T-helper 9 cell (primary cell): ENCODE measurements around the gene COBL.

Source experiments
- DNase-seq: peaks from one replicate; pipeline ENCODE4 v3.0.0-alpha.2; 2020

COBL gene

DNA sequence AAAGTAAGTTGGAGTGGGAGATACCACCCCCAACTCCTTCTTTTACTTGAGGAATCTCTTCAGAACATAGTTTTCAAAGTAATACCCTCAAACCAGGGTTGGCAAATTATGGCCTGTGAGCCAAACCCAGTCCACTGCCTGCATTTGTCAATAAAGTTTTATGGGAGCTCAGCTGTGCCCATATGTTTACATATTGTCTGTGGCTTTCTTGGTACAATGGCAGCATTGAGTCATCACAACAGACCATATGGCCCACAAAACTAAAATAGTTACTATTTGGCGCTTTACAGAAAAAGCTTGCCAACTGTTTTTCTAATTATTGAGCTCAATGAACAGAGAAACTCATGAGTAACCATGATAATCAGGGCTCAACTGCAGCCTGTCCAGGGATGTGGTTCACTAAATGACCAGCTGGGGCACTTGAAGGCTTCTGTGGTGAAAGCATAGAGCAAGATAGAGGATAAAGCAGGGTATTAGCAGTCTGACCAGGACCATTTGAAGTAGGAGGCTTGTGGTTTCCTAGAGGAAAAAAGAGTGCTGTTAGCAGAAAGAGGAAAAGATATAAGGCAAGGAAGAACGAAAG lies 337.9 kb downstream of the COBL start:
- DNase-seq = no peak

DNA sequence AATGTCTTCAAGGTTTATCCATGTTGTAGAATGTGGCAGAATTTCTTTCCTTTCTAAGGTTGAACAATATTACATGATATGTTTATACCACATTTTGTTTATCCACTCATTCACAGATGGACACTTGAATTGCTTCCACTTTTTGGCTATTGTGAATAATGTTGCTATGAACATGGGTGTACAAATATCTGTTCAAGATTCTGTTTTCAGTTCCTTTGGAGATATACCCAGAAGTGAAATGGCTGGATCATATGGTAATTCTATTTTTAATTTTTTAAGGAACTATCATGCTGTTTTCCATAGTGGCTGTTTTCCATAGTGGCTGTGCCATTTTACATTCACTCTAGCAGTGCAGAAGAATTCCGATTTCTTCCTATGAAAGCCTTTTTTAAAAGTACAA lies 339.2 kb downstream of the COBL start:
- DNase-seq = no peak

DNA sequence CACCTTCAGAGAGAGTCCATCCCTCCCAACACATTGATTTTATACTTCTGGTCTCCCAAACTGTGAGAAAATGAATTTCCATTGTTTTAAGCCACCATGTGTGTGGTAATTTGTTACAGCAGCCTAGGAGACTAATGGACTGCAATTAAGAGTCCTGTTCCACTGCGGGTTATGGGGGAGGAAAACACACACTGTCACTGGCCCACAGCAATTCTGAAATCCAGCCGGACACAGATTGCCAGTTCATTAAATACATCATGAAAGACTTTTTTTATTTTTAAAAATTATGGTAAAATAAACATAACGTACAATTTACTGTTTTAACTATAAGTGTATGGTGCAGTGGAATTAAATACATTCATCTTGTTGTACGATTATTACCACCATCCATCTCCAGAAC lies 340.5 kb downstream of the COBL start:
- no peak for DNase-seq

DNA sequence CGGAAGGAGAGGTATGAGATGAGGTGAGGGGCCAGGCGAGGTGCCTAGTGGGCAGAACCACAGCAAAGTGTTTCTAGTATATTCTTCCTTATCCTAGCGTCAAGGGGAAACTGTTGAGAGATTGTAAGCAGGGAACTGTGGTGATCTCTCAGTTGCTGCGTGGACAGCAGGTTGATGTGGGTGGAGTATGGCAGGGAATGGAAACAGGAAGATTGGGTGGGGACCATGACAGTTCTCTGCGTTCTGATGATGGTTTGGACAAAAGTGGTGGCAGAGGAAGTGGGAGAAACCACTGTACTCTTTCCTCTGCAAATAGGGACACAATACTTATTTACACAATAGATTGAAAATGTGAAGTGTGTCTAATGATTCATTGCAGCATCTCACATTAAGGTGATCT lies 342.4 kb downstream of the COBL start:
- no peak for DNase-seq

DNA sequence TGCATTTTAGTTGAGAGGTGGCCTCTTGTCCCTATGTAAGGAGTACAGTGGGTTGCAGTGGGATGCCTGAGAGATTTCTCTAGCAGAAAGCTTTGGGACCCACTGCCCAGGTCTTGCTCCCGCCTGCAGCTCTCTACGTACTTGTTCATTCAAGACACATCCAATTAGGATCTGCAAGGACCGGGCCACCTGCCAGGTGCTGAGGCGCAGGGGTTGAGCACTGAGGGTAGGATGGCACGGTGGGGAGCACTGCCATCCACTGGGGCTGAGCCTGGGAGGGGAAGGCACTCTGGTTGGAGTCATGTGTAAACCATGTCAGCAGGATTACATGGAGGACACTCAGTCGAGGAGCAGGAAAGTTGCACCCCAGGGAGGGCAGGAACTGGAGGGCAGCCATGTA lies 342.8 kb downstream of the COBL start:
- DNase-seq = no peak

DNA sequence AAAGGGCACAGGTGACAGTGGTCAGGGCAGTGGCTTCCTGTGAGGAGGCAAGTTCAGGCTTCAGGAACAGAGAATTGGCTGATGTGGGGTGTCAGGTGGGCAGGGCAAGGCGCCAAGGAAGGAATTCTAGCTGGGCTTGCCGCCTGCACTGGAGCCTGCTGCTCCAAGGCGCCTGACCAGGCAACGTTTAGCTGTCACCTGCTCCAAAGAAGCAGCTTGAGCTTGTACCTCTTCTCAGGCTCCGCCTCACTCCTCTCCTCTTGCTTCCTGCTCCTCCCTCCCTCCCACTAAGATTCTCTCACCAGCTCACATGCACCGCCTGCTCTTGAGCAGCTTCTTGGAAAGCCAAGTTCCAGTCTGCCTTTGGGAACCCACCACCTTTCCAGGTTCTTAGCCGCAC lies 346.5 kb downstream of the COBL start:
- DNase-seq = no peak
